Measurements from ENCODE around the gene CYP21A2.

The CYP21A2 gene

DNA sequence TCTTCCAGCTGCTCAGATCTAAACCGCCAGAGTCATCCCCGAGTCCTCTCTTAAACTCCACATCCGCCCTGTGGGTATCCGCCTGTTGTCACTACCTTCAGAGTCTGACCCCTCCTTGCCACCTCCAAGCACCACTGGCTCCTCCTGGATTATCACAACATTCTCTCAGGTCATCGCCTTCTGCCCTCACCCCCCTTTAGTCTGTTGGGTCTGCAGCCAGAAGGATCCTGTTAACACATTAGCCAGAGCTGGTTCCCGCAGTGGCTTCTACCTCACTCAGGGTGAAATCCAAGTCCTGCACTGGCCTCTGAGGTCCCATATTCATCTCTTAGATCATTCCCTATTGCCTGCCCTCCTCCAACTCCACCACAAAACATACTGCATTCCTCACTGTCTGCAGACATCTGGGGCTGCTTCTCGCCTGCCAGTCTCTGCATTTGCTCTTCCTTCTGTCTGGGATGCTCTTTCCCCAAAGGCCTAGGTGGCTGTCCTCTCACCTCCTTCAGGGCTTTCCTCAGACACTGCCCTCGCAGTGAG is 36.8 kb downstream of the CYP21A2 start:
- Histone ChIP-seq H3K27ac (no peak overlapping the region), H3K4me3 (IDR thresholded peaks at IDR 0.05; ENCODE audit: insufficient read depth, low read depth, low read length) (no peak overlapping the region), H3K9ac (no peak overlapping the region), H3K4me1 (ENCODE audit: low read depth, poor library complexity, severe bottlenecking) (no peaks in the 10 kb centered on the region), H2AFZ (ENCODE audit: low read depth) (no peak overlapping the region), H3K36me3 (ENCODE audit: insufficient read depth) (no peaks in the 10 kb centered on the region), H4K20me1 (ENCODE audit: insufficient read depth) (no peaks in the 10 kb centered on the region), H3K79me2 (ENCODE audit: insufficient read depth, low read depth) (no peaks in the 10 kb centered on the region), H3K4me2 (no peak overlapping the region), H3K27me3 (ENCODE audit: insufficient read depth, low read depth) (peaks cover 52% of the 10 kb centered on the region)
- no peak for TF ChIP-seq CTCF (conservative IDR thresholded peaks at IDR 0.05; ENCODE audit: low read depth, low read length)

DNA sequence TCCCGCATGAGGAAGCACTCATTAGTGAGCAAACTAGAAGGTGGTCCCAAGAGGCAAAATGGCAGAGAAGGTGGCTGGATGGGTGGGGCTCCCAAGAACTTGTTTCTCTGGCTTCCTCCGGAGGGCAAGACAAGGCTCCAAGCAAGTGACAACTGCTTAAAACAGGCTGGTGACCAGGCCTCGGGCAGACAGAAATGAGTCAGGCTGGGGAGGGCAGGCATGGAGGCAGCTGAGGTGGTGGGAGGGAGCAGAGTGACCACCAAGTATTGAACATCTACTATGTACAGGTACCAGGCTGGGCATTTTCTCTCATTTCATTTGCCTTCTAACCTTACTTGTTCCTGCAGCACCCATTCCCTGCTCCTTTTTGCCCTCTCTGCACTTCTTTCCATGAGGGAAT is 37.6 kb downstream of the CYP21A2 start:
- Histone ChIP-seq H3K4me3 (IDR thresholded peaks at IDR 0.05; ENCODE audit: insufficient read depth, low read depth, low read length) (no peak overlapping the region), H4K20me1 (ENCODE audit: insufficient read depth) (no peaks in the 10 kb centered on the region), H3K9ac (no peak overlapping the region), H3K79me2 (ENCODE audit: insufficient read depth, low read depth) (no peaks in the 10 kb centered on the region), H3K4me1 (ENCODE audit: low read depth, poor library complexity, severe bottlenecking) (no peaks in the 10 kb centered on the region), H3K4me2 (no peak overlapping the region), H2AFZ (ENCODE audit: low read depth) (no peak overlapping the region), H3K27me3 (ENCODE audit: insufficient read depth, low read depth) (peaks cover 51% of the 10 kb centered on the region), H3K36me3 (ENCODE audit: insufficient read depth) (no peaks in the 10 kb centered on the region), H3K27ac (no peak overlapping the region)
- TF ChIP-seq CTCF (conservative IDR thresholded peaks at IDR 0.05; ENCODE audit: low read depth, low read length), result no peak

GRCh38 chr6:32076321-32076809 is 38.1 kb downstream of the CYP21A2 start:
- no peaks in the 10 kb centered on the region for H3K4me1 ChIP-seq (ENCODE audit: low read depth, poor library complexity, severe bottlenecking)
- no peaks in the 10 kb centered on the region for H3K79me2 ChIP-seq (ENCODE audit: insufficient read depth, low read depth)
- H2AFZ ChIP-seq (ENCODE audit: low read depth), result no peak overlapping the region
- H3K36me3 ChIP-seq (ENCODE audit: insufficient read depth), result no peaks in the 10 kb centered on the region
- H4K20me1 ChIP-seq (ENCODE audit: insufficient read depth), result no peaks in the 10 kb centered on the region
- H3K4me3 ChIP-seq (IDR thresholded peaks at IDR 0.05; ENCODE audit: insufficient read depth, low read depth, low read length), result no peak overlapping the region
- TF ChIP-seq CTCF (conservative IDR thresholded peaks at IDR 0.05; ENCODE audit: low read depth, low read length), result no peak
- H3K27ac ChIP-seq, result no peak overlapping the region
- H3K4me2 ChIP-seq, result no peak overlapping the region
- no peak overlapping the region for H3K9ac ChIP-seq
- H3K27me3 ChIP-seq (ENCODE audit: insufficient read depth, low read depth), result peaks cover 51% of the 10 kb centered on the region; the same call in 1 of the 2 replicates

DNA sequence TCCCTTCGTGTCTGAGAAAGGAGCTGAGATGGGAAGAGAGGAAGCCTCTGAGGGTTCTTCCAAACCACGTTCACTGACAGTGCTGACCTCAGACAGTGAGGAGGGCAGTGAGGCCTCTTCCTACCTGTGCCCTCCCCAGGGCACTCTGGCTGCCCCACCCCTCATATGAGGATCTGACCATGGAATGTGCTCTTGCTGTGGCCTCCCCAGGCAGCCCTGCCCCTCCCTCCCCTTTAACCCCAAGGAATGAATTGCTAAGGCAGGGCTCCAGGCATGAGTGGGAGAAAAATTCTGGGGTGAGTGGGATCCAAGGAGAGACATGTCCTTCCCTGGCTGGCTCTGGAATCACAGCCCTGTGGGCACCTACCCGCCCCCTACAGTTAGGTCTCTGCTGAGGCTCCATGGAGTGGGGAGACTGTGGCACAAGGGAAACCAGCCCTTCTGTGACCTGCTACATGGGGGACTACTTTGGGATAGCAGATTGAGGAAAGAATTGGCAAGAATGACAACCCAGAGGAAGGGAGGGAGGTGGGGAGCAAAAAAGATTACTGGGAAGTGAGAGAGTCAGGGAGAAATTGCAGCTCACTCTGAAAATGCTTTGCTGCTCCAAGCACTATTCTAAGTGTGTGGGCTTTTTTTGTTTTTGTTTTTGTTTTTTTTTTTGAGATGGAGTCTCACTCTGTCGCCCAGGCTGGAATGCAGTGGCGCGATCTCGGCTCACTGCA is 41.5 kb downstream of the CYP21A2 start:
- Histone ChIP-seq H4K20me1 (ENCODE audit: insufficient read depth) (no peaks in the 10 kb centered on the region), H2AFZ (ENCODE audit: low read depth) (no peak overlapping the region), H3K4me1 (ENCODE audit: low read depth, poor library complexity, severe bottlenecking) (no peaks in the 10 kb centered on the region), H3K36me3 (ENCODE audit: insufficient read depth) (no peaks in the 10 kb centered on the region), H3K27ac (no peak overlapping the region), H3K27me3 (ENCODE audit: insufficient read depth, low read depth) (peaks cover 53% of the 10 kb centered on the region; the same call in 1 of the 2 replicates), H3K4me3 (IDR thresholded peaks at IDR 0.05; ENCODE audit: insufficient read depth, low read depth, low read length) (no peak overlapping the region), H3K9ac (no peak overlapping the region), H3K79me2 (ENCODE audit: insufficient read depth, low read depth) (no peaks in the 10 kb centered on the region), H3K4me2 (no peak overlapping the region)
- no peak for TF ChIP-seq CTCF (conservative IDR thresholded peaks at IDR 0.05; ENCODE audit: low read depth, low read length)
